HCT116 (cell line): ENCODE measurements around the gene CCSER1. TPM values are rescaled to one million over a fixed set of nuclear protein-coding genes. Genes with fewer than 3 reads are reported as not detected.

Experiments
- ATAC-seq: fragments of 200-7000 bp; cut with Tn5 transposase; 2 replicates; pipeline ENCODE4 v1.9.1; 2020; ENCODE audit warnings: mild to moderate bottlenecking, moderate library complexity
- BruUV-seq: library from RNA; stranded (reverse); fragments of 400-500 nt; replicated peaks from 2 replicates; lab custom pipeline; 2021; lab: Mats Ljungman, UMichigan
- CTCF ChIA-PET: fragments of 300-600 bp; sonication (Branson Sonifier 250); formaldehyde crosslinking; loops from one replicate; lab custom pipeline; 2021; ENCODE audit warnings: antibody characterized with exemption; lab: Charles Lee
- POLR2A ChIA-PET: fragments of 300-600, 350-600 bp; sonication (Branson Sonifier 250); formaldehyde crosslinking; loops from one replicate; lab custom pipeline; 2021; ENCODE audit warnings: antibody characterized with exemption; lab: Charles Lee
- RAD21 ChIA-PET, 2 experiments: fragments of 300-600 bp; sonication (Branson Sonifier 250); formaldehyde crosslinking; loops; one replicate each; lab custom pipeline; 2023; ENCODE audit warnings: low total read pairs in 2 of 2; ENCODE audit not compliant: uncharacterized antibody in 2 of 2, unreplicated experiment in 2 of 2, low non-redundant PET in 1 of 2; lab: Charles Lee
- DNase-seq: peaks from one replicate; pipeline ENCODE4 v3.0.0-alpha.2; 2010; ENCODE audit warnings: low read depth, low spot score
- H2AFZ ChIP-seq: fragments of 200-600 bp; shearing (Covaris generic), sonication (generic); 2 replicates; pipeline ENCODE4 v1.6.1; 2017; ENCODE audit warnings: low read depth, mixed run types, mixed read lengths, antibody characterized with exemption, low read length; ENCODE audit not compliant: poor library complexity, severe bottlenecking
- H3K27ac ChIP-seq: 2 replicates; pipeline ENCODE4 v1.5.1; 2012; ENCODE audit warnings: low read depth, low read length
- H3K27me3 ChIP-seq: fragments of 200-600 bp; sonication (generic); 2 replicates; pipeline ENCODE4 v1.6.1; 2016; ENCODE audit warnings: mixed run types, low read length, mixed read lengths; ENCODE audit not compliant: insufficient read depth
- H3K36me3 ChIP-seq, 2 experiments: fragments of 200-500 bp in 1 of 2; fragments of 200-600 bp in 1 of 2; sonication (Bioruptor generic) in 1 of 2; sonication (generic) in 1 of 2; 2 replicates each; pipeline versions ENCODE4 v1.5.1 to v1.6.1; 2014 to 2016; ENCODE audit warnings: low read length in 2 of 2, inconsistent platforms in 1 of 2, mixed read lengths in 1 of 2, mixed run types in 1 of 2; ENCODE audit not compliant: insufficient read depth in 2 of 2, control insufficient read depth in 1 of 2
- H3K4me1 ChIP-seq, 2 experiments: fragments of 200-600 bp in 1 of 2; sonication (generic) in 1 of 2; 2 replicates each; pipeline versions ENCODE4 v1.5.1 to v1.6.1; 2012 to 2017; ENCODE audit warnings: low read length in 2 of 2, inconsistent platforms in 1 of 2, mild to moderate bottlenecking in 1 of 2, mixed read lengths in 1 of 2, mixed run types in 1 of 2, moderate library complexity in 1 of 2; ENCODE audit not compliant: insufficient read depth in 2 of 2, control insufficient read depth in 1 of 2
- H3K4me2 ChIP-seq: fragments of 200-600 bp; sonication (generic); 2 replicates; pipeline ENCODE4 v1.6.1; 2017; ENCODE audit warnings: mixed run types, low read length, mixed read lengths
- H3K4me3 ChIP-seq, 2 experiments: fragments of 200-600 bp in 1 of 2; sonication (generic) in 1 of 2; replicated peaks in 1 of 2; 2 replicates each; pipeline ENCODE4 v1.5.1; 2011 to 2016; ENCODE audit warnings: low read length in 2 of 2, control low read depth in 1 of 2, low read depth in 1 of 2, mild to moderate bottlenecking in 1 of 2, mixed read lengths in 1 of 2, mixed run types in 1 of 2
- H3K79me2 ChIP-seq: fragments of 200-600 bp; sonication (generic); 2 replicates; pipeline ENCODE4 v1.6.1; 2017; ENCODE audit warnings: mild to moderate bottlenecking, mixed run types, low read length, moderate library complexity, mixed read lengths; ENCODE audit not compliant: insufficient read depth
- H3K9ac ChIP-seq: fragments of 200-600 bp; sonication (generic); 2 replicates; pipeline ENCODE4 v1.6.1; 2016; ENCODE audit warnings: low read length, mixed read lengths
- H3K9me2 ChIP-seq: fragments of 200-600 bp; sonication (generic), shearing (Covaris generic); 2 replicates; pipeline ENCODE4 v1.6.1; 2017; ENCODE audit warnings: mixed run types, mild to moderate bottlenecking, moderate library complexity; ENCODE audit not compliant: insufficient read depth
- H3K9me3 ChIP-seq, 2 experiments: fragments of 200-500 bp in 1 of 2; fragments of 200-600 bp in 1 of 2; sonication (Bioruptor generic) in 1 of 2; sonication (generic) in 1 of 2; 2 replicates each; pipeline ENCODE4 v1.6.1; 2014 to 2017; ENCODE audit warnings: low read length in 2 of 2, mixed read lengths in 2 of 2, inconsistent platforms in 1 of 2, low read depth in 1 of 2, mild to moderate bottlenecking in 1 of 2, mixed run types in 1 of 2, moderate library complexity in 1 of 2; ENCODE audit not compliant: control insufficient read depth in 1 of 2, insufficient read depth in 1 of 2
- H4K20me1 ChIP-seq: fragments of 200-600 bp; sonication (generic), shearing (Covaris generic); 2 replicates; pipeline ENCODE4 v1.6.1; 2017; ENCODE audit warnings: mixed run types, mild to moderate bottlenecking, moderate library complexity; ENCODE audit not compliant: insufficient read depth
- CBX3 ChIP-seq: IDR thresholded peaks from 2 replicates; pipeline ENCODE4 v1.6.1; 2012; ENCODE audit warnings: low read depth
- EGR1 ChIP-seq: IDR thresholded peaks from 2 replicates; pipeline ENCODE4 v1.6.1; 2012; ENCODE audit warnings: low read depth
- EZH2 ChIP-seq: fragments of 200-600 bp; sonication (generic); IDR thresholded peaks from 2 replicates; pipeline ENCODE4 v1.6.1; 2017; ENCODE audit warnings: antibody characterized with exemption, mixed run types
- FOSL1 ChIP-seq: IDR thresholded peaks from 2 replicates; pipeline ENCODE4 v1.6.1; 2012; ENCODE audit warnings: low read depth
- POLR2A ChIP-seq: IDR thresholded peaks from 2 replicates; pipeline ENCODE4 v1.7.0; 2011; ENCODE audit warnings: borderline replicate concordance; ENCODE audit not compliant: insufficient read depth, insufficient read length; ENCODE audit errors: extremely low read depth
- POLR2AphosphoS5 ChIP-seq: IDR thresholded peaks from 2 replicates; pipeline ENCODE4 v1.6.1; 2011; ENCODE audit warnings: mild to moderate bottlenecking, low read depth, low read length, moderate library complexity
- RAD21 ChIP-seq: IDR thresholded peaks from 2 replicates; pipeline ENCODE4 v1.6.1; 2012; ENCODE audit warnings: low read depth, mild to moderate bottlenecking
- SIN3A ChIP-seq: IDR thresholded peaks from 2 replicates; pipeline ENCODE4 v1.6.1; 2012; ENCODE audit warnings: low read depth
- SP1 ChIP-seq: IDR thresholded peaks from 2 replicates; pipeline ENCODE4 v1.6.1; 2012; ENCODE audit warnings: low read depth
- SRF ChIP-seq: IDR thresholded peaks from 2 replicates; pipeline ENCODE4 v1.6.1; 2012; ENCODE audit warnings: low read depth
- TCF7L2 ChIP-seq: IDR thresholded peaks from 2 replicates; pipeline ENCODE4 v1.7.0; 2011; ENCODE audit warnings: borderline replicate concordance, inconsistent platforms; ENCODE audit not compliant: insufficient read depth, insufficient read length; ENCODE audit errors: extremely low read depth
- YY1 ChIP-seq: IDR thresholded peaks from 2 replicates; pipeline ENCODE4 v1.6.1; 2011; ENCODE audit warnings: low read length, low read depth, moderate library complexity, mild to moderate bottlenecking; ENCODE audit not compliant: insufficient replicate concordance; ENCODE audit errors: extremely low read depth
- ZFX ChIP-seq: fragments of 450-650 bp; IDR thresholded peaks from 2 replicates; pipeline ENCODE4 v1.6.1; 2017
- intact Hi-C: fragments of 100-400 bp; cut with micrococcal nuclease; formaldehyde crosslinking; loops from 2 replicates; pipeline ENCODE4 v1.10.0; 2022
- total RNA-seq: library from RNA; stranded (reverse); gene quantifications from one replicate; pipeline ENCODE4 v1.2.1, GENCODE V29; 2021; ENCODE audit not compliant: unreplicated experiment
- TF ChIP-seq, protein P1 (sequence below): IDR thresholded peaks from 2 replicates; pipeline ENCODE4 v1.6.1; 2012
- TF ChIP-seq, protein P2 (sequence below), 3 experiments: fragments of 200-600 bp in 1 of 3; sonication (generic) in 1 of 3; IDR thresholded peaks in 2 of 3; conservative IDR thresholded peaks in 1 of 3; 2 replicates each; pipeline ENCODE4 v1.5.1; 2012 to 2017; ENCODE audit warnings: low read depth in 2 of 3, low read length in 2 of 3, antibody characterized with exemption in 1 of 3, borderline replicate concordance in 1 of 3, control low read depth in 1 of 3, mild to moderate bottlenecking in 1 of 3, mixed read lengths in 1 of 3, mixed run types in 1 of 3, moderate library complexity in 1 of 3; ENCODE audit not compliant: insufficient read depth in 1 of 3
- TF ChIP-seq, protein P3 (sequence below): IDR thresholded peaks from 2 replicates; pipeline ENCODE4 v1.6.1; 2011; ENCODE audit warnings: mild to moderate bottlenecking, low read length, moderate library complexity; ENCODE audit not compliant: insufficient replicate concordance; ENCODE audit errors: extremely low read depth
- TF ChIP-seq, protein P4 (sequence below): IDR thresholded peaks from 2 replicates; pipeline ENCODE4 v1.6.1; 2012

The CCSER1 gene
- total RNA-seq, 1 experiment from 2014 or later = 6.7 TPM

DNA sequence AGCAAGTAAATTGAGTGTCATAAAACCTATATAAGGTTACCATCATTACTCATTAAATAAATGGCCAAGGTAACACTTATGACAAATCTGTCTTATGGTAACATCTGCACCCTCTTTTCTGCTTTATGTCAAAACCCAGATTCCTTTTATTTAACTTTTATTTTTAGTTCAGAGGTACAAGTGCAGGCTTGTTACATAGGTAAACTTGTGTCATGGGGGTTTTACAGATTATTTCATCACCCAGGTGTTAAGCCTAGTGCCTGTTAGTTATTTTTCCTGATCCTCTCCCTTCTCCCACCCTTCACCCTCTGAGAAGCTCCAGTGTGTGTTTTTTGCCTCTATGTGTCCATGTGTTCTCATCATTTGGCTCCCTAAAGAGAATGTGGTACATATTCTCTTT lies 930.7 kb downstream of the CCSER1 start:
- ChIA-PET POLR2A (no interaction called here), CTCF (no interaction called here), RAD21 (no interaction called here)
- BruUV-seq = no TSS peak
- no peak overlapping the region for H3K9ac ChIP-seq
- no peak overlapping the region for H3K4me2 ChIP-seq
- H3K27ac ChIP-seq = no peak overlapping the region
- TF ChIP-seq, protein P1, sequence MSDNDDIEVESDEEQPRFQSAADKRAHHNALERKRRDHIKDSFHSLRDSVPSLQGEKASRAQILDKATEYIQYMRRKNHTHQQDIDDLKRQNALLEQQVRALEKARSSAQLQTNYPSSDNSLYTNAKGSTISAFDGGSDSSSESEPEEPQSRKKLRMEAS = no peak
- TF ChIP-seq FOSL1 = no peak
- no peak for TF ChIP-seq EGR1
- TF ChIP-seq ZFX = no peak
- no peak for TF ChIP-seq EZH2
- TF ChIP-seq, protein P2, sequence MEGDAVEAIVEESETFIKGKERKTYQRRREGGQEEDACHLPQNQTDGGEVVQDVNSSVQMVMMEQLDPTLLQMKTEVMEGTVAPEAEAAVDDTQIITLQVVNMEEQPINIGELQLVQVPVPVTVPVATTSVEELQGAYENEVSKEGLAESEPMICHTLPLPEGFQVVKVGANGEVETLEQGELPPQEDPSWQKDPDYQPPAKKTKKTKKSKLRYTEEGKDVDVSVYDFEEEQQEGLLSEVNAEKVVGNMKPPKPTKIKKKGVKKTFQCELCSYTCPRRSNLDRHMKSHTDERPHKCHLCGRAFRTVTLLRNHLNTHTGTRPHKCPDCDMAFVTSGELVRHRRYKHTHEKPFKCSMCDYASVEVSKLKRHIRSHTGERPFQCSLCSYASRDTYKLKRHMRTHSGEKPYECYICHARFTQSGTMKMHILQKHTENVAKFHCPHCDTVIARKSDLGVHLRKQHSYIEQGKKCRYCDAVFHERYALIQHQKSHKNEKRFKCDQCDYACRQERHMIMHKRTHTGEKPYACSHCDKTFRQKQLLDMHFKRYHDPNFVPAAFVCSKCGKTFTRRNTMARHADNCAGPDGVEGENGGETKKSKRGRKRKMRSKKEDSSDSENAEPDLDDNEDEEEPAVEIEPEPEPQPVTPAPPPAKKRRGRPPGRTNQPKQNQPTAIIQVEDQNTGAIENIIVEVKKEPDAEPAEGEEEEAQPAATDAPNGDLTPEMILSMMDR (IDR thresholded peaks at IDR 0.05 in 2 of 3, conservative IDR thresholded peaks at IDR 0.05 in 1 of 3; ENCODE audit: borderline replicate concordance in 1 of 3, insufficient read depth in 1 of 3, low read depth in 2 of 3, low read length in 2 of 3) = no peak
- TF ChIP-seq SP1 = no peak
- TF ChIP-seq, protein P3, sequence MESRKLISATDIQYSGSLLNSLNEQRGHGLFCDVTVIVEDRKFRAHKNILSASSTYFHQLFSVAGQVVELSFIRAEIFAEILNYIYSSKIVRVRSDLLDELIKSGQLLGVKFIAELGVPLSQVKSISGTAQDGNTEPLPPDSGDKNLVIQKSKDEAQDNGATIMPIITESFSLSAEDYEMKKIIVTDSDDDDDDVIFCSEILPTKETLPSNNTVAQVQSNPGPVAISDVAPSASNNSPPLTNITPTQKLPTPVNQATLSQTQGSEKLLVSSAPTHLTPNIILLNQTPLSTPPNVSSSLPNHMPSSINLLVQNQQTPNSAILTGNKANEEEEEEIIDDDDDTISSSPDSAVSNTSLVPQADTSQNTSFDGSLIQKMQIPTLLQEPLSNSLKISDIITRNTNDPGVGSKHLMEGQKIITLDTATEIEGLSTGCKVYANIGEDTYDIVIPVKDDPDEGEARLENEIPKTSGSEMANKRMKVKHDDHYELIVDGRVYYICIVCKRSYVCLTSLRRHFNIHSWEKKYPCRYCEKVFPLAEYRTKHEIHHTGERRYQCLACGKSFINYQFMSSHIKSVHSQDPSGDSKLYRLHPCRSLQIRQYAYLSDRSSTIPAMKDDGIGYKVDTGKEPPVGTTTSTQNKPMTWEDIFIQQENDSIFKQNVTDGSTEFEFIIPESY = no peak
- no peak for TF ChIP-seq TCF7L2
- no peak for TF ChIP-seq CBX3
- TF ChIP-seq POLR2A = no peak
- TF ChIP-seq SRF = no peak
- TF ChIP-seq SIN3A = no peak
- no peak for TF ChIP-seq RAD21
- TF ChIP-seq POLR2AphosphoS5 = no peak
- TF ChIP-seq, protein P4, sequence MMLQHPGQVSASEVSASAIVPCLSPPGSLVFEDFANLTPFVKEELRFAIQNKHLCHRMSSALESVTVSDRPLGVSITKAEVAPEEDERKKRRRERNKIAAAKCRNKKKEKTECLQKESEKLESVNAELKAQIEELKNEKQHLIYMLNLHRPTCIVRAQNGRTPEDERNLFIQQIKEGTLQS = no peak
- no peak for TF ChIP-seq YY1
- no peak for ATAC-seq
- intact Hi-C loops = no loop called here
- no peaks in the 10 kb centered on the region for H4K20me1 ChIP-seq
- DNase-seq = no peak
- H3K9me3 ChIP-seq = no peaks in the 10 kb centered on the region; a peak in 1 of 4 replicates
- no peaks in the 10 kb centered on the region for H3K79me2 ChIP-seq
- no peaks in the 10 kb centered on the region for H3K9me2 ChIP-seq
- H3K4me1 ChIP-seq = no peaks in the 10 kb centered on the region
- no peaks in the 10 kb centered on the region for H3K36me3 ChIP-seq
- H2AFZ ChIP-seq = no peak overlapping the region
- H3K4me3 ChIP-seq = no peak overlapping the region
- no peaks in the 10 kb centered on the region for H3K27me3 ChIP-seq
